Uterus (tissue), 2 donors: Measurements from ENCODE around the gene NBPF15.
"Not testable (repeated sequence)": the region's sequence is repeated elsewhere in the genome, so short reads cannot be mapped to it uniquely, and the experiment has no call there.

Experiments used
- CTCF ChIP-seq, 4 experiments: fragments of 200-600 bp in 2 of 4; fragments of 450-650 bp in 2 of 4; sonication (generic) in 2 of 4; IDR thresholded peaks; one replicate each; pipeline ENCODE4 v1.5.1; 2016 to 2019; ENCODE audit warnings: antibody characterized with exemption in 4 of 4, mild to moderate bottlenecking in 2 of 4, moderate library complexity in 1 of 4
- POLR2A ChIP-seq, 2 donors: fragments of 450-650 bp; IDR thresholded peaks; one replicate each; pipeline ENCODE4 v1.6.1; 2016; ENCODE audit warnings: antibody characterized with exemption in 2 of 2, mild to moderate bottlenecking in 1 of 2, moderate library complexity in 1 of 2

DNA sequence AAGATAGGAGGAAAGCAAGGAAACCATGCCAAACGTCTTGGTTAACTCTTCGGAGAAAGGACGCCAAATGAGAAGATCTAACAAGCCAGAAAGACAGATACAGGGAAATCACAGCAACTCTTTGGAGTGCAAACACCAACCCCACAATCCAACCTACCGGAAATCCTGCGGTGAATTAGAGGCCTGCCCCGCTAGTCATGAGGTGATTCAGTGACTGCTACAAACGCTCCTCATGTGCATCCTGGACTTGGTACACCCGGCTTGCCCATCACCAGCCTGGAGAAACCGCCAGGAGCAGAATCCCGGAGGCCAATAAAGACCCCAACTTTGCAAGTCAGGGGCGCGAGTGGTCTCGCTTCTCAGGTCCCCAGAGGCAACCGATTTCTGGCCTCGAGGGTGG lies 783 bp downstream of the NBPF15 start:
- TF ChIP-seq CTCF, POLR2A (IDR thresholded peaks at IDR 0.05): not testable (repeated sequence)
